Measurements from ENCODE around the gene USP32. TPM values are rescaled to one million over a fixed set of nuclear protein-coding genes. Genes with fewer than 3 reads are reported as not detected.
"Not testable (repeated sequence)": the region's sequence is repeated elsewhere in the genome, so short reads cannot be mapped to it uniquely, and the experiment has no call there.

USP32 gene, protein sequence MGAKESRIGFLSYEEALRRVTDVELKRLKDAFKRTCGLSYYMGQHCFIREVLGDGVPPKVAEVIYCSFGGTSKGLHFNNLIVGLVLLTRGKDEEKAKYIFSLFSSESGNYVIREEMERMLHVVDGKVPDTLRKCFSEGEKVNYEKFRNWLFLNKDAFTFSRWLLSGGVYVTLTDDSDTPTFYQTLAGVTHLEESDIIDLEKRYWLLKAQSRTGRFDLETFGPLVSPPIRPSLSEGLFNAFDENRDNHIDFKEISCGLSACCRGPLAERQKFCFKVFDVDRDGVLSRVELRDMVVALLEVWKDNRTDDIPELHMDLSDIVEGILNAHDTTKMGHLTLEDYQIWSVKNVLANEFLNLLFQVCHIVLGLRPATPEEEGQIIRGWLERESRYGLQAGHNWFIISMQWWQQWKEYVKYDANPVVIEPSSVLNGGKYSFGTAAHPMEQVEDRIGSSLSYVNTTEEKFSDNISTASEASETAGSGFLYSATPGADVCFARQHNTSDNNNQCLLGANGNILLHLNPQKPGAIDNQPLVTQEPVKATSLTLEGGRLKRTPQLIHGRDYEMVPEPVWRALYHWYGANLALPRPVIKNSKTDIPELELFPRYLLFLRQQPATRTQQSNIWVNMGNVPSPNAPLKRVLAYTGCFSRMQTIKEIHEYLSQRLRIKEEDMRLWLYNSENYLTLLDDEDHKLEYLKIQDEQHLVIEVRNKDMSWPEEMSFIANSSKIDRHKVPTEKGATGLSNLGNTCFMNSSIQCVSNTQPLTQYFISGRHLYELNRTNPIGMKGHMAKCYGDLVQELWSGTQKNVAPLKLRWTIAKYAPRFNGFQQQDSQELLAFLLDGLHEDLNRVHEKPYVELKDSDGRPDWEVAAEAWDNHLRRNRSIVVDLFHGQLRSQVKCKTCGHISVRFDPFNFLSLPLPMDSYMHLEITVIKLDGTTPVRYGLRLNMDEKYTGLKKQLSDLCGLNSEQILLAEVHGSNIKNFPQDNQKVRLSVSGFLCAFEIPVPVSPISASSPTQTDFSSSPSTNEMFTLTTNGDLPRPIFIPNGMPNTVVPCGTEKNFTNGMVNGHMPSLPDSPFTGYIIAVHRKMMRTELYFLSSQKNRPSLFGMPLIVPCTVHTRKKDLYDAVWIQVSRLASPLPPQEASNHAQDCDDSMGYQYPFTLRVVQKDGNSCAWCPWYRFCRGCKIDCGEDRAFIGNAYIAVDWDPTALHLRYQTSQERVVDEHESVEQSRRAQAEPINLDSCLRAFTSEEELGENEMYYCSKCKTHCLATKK (N-terminal part only)
- 24.4 TPM for polyA plus RNA-seq (2012; ENCODE audit: missing spikeins)

DNA sequence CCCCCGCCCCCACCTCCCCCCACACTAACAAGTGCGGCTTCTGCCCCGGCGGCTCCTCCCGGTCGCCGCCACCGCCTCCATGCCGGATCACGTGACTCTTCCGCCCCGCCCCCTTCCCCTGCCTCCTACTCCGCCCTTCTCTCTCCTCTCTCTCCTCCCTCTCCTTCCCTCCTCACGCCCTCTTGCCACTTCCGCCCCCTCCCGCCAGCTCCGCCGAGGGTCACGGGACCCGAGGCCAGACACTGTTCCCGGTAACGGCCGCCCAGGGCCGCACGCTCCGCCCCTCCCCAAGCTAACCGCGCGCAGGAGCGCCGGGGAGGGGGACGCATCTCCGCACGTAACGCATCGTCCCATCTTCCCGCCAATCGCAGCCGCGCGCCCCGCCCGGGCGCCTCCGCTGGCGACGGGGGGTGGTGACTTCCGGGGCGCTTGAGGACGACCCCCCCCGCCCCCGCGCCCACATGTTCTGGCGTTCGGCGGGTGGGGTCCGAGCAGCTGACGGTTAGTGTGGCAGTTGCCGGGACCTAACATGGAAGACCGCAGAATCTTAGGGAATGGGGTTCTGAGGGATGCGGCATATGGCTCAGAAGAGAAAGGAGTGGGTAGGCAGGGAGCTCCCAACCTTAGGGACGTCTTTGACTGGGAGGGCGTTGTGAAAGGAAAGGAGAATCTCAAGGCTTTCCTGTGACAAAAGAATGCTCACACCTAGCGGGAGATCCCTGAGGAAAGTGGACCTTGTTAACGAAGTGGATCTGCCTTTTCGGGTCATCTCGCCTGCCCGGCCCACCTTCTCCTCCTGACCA is at the start of gene USP32:
USP32 (minus strand) TSS at position 92 of the 803 bp plus-strand sequence. CDS start 194 bp downstream, outside the sequence.
- DNase-seq (ENCODE audit: insufficient read length) (peak; percentile 84), FAIRE-seq (peak; percentile 74)
- TF ChIP-seq TAF1 (IDR thresholded peaks at IDR 0.05; ENCODE audit: borderline replicate concordance, low read depth, low read length) = peak; percentile 69; the same call in 1 of the 2 replicates
- TF ChIP-seq POLR2A (IDR thresholded peaks at IDR 0.05; ENCODE audit: low read depth, low read length) = peak; percentile 77; the same call in 1 of the 2 replicates
- no peak for TF ChIP-seq POLR2AphosphoS5 (IDR thresholded peaks at IDR 0.05; ENCODE audit: low read depth, low read length)

DNA sequence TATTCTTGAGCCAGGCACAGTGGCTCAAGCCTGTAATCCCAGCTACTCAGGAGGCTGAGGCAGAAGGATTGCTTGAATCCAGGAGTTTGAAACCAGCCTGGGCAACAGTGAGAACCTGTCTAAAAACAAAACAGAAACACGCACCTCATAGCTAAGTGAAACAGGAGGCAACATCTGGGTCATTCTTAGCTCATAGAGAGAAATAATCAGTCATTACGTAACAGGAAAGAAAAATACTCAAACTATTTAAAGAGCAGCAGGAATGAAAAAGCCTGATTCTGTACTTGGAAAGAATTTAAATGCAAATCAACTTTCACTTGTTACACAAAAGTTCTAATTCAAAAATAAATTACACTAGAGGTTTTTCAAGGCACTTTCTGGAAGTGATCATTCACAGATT is 47.6 kb upstream of the USP32 start:
- DNase-seq (ENCODE audit: insufficient read length) = no peak
- FAIRE-seq = no peak
- TF ChIP-seq POLR2A (IDR thresholded peaks at IDR 0.05; ENCODE audit: low read depth, low read length) (no peak), POLR2AphosphoS5 (IDR thresholded peaks at IDR 0.05; ENCODE audit: low read depth, low read length) (no peak), TAF1 (IDR thresholded peaks at IDR 0.05; ENCODE audit: borderline replicate concordance, low read depth, low read length) (no peak)

DNA sequence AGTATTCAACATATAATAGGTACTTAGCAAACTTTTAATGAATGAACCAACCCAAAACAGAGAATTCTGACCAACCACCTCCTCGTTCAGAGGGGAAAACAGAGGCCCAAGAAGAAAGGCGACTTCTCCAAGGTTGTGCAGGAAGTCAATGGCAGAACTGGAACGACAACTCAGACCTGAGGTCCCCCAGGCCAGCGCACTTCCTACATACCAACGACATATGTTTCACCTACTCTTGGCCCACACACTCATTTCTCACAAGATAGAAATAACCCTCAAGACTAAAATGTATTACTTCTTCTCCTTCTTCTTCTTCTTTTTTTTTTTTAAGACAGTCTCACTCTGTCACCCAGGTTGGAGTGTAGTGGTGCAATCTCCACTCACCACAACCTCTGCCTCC is 44.7 kb upstream of the USP32 start:
- FAIRE-seq = no peak

DNA sequence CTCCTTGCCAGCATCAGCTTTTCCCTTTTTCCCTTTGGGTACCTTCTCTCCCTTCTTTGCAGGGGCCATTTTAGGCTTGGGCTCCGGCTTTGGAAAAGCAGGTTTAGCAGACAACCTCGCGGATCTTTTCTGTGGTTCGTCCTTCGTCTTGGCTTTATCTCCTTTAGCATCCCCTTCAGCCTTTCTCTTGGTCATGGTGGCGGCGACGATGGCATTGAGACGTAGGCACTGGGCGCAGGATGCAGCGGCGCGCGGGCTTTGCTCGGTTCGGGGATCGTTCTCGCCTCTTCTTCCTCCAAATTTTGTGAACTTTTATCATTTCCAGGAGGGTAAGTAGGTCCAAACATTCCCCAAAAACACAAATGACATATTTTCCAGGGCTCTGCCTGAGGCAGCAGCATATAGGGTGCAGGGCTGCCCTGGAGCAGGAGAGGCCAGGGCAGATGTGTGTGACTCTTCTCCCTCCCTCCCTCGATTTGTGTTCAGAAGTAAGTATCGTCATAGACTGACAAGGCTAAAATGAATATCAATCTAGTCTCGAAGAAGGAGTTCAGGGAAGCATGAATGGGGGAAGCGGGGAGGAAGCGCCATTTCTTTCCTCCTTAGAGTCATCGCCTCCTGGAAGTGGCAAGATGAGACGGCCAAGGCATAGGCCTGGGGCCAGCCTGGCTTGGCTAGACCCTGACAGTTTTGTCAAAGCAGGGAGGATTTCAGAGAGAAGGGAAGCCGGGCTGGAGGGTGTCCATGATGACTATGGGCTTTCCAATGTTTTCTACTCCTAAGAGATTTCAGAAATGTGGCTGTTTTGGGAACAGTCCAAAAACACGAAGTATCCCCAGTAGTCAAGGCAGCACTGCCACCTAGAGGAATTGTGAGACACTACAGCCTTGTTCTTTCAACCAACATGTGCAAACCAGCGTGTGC is 43.6 kb upstream of the USP32 start:
- peak; percentile 80 for FAIRE-seq
- DNase-seq (ENCODE audit: insufficient read length) = peak; percentile 41

More for the DNA sequence above, 44.7 kb upstream of the USP32 start:
- TF ChIP-seq TAF1 (IDR thresholded peaks at IDR 0.05; ENCODE audit: borderline replicate concordance, low read depth, low read length) = no peak
- DNase-seq (ENCODE audit: insufficient read length) = no peak

DNA sequence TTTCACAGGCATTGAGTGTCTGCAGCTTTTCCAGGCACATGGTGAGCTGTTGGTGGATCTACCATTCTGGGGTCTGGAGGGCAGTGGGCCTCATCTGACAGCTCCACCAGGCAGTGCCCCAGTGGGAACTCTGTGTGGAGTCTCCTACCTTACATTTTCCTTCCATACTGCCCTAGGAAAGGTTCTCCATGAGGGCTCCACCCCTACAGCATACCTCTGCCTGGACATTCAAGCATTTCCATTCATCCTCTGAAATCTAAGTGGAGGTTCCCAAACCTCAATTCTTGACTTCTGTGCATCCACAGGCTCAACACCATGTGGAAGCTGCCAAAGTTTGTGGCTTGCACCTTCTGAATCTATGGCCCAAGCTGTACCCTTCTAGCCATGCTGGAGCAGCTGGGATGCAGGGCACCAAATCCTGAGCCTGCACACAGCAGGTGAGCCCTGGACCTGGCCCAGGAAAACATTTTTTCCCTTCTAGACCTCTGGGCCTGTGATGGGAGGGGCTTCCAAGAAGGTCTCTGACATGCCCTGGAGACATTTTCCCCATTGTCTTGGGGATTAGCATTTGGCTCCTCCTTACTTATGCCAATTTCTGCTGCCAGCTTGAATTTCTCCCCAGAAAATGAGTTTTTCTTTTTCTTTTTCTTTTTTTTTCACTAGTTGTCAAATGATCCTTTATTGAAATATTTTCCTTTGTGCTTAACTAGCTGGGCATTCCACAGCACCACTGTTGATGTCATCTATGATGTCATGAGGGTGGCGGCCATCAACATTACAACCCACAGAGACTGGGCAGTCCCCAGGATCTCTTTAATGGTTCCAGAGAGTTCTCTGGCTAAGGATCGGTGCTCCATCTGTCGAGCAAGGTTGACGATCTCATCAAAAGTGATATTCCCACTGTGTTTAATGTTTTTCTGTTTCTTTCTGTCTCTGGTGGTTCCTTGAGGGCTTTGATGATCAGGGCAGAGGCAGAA is 41.4 kb upstream of the USP32 start:
- DNase-seq (ENCODE audit: insufficient read length); FAIRE-seq: not testable (repeated sequence)

More for the DNA sequence above, 43.6 kb upstream of the USP32 start:
- no peak for TF ChIP-seq TAF1 (IDR thresholded peaks at IDR 0.05; ENCODE audit: borderline replicate concordance, low read depth, low read length)
- no peak for TF ChIP-seq POLR2A (IDR thresholded peaks at IDR 0.05; ENCODE audit: low read depth, low read length)
- no peak for TF ChIP-seq POLR2AphosphoS5 (IDR thresholded peaks at IDR 0.05; ENCODE audit: low read depth, low read length)

DNA sequence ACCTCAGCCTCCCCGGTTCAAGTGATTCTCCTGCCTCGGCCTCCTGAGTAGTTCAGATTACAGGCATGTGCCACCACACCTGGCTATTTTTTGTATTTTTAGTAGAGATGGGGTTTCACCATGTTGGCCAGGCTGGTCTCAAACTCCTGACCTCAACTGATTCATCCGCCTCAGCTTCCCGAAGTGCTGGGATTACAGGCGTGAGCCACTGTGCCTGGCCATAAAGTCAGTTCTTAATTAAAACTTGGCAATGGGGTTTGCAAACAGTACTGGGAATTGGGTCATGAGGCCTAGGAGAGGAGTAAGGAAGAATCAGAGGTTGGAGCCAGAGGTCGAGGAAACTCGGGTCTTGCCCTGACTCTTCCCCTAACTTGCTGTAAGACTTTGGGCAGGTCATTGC is 38.6 kb upstream of the USP32 start:
- not testable (repeated sequence) for DNase-seq (ENCODE audit: insufficient read length); FAIRE-seq

DNA sequence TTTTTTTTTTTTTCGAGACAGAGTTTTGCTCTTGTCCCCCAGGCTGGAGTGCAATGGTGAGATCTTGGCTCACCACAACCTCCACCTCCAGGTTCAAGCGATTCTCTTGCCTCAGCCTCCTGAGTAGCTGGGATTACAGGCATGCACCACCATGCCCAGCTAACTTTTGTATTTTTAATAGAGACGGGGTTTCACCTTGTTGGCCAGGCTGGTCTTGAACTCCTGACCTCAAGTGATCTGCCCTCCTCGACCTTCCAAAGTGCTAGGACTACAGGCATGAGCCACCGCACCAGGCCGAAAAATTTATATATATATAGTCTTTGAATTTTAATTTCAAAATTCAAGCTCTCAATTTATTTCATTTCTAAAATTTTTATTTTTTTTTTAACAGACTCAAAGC is 36.6 kb upstream of the USP32 start:
- not testable (repeated sequence) for FAIRE-seq; DNase-seq (ENCODE audit: insufficient read length)

DNA sequence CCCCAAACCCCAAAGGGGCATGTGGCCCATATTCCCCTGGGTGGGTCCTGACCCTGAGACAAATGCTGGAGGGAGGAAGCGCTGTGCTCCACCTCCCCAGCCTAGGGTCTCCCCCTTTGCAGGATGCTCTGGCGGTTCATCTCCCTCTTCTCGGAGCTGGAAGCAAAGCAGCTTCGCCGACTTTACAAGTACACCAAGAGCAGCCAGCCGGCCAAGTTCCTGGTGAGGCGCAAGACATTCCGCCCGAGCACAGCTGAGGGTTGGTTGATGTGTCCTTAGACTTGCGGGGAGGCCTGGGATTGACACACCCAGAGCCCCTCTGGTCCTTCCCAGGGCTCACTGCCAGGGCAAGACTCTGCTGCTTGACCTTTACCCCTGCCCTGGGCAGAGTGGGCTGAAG is 34.7 kb upstream of the USP32 start:
- TF ChIP-seq POLR2AphosphoS5 (IDR thresholded peaks at IDR 0.05; ENCODE audit: low read depth, low read length) = no peak
- no peak for TF ChIP-seq POLR2A (IDR thresholded peaks at IDR 0.05; ENCODE audit: low read depth, low read length)
- no peak for TF ChIP-seq TAF1 (IDR thresholded peaks at IDR 0.05; ENCODE audit: borderline replicate concordance, low read depth, low read length)
- DNase-seq (ENCODE audit: insufficient read length) = no peak
- no peak for FAIRE-seq

DNA sequence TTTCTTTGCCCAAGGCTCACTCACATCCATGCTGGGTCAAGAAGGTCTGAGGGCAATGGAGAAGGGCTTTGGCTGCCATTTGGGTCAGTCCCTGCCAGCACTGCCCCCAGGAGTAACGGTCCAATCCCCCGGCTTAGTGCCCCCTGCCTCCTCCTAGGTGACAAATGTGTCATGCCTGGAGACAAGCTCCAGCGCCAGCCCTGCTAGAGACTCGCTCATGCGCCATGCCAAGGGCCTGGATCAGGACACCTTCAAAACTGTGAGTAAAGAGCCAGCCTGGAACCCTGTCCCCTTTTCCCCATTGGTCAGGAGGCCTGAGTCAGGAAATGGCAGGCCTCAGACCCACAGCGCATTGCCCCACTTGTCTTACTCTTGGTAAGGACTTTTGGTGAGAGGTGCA is 33.7 kb upstream of the USP32 start:
- FAIRE-seq (no peak), DNase-seq (ENCODE audit: insufficient read length) (no peak)
- TF ChIP-seq TAF1 (IDR thresholded peaks at IDR 0.05; ENCODE audit: borderline replicate concordance, low read depth, low read length) (no peak), POLR2A (IDR thresholded peaks at IDR 0.05; ENCODE audit: low read depth, low read length) (no peak), POLR2AphosphoS5 (IDR thresholded peaks at IDR 0.05; ENCODE audit: low read depth, low read length) (no peak)

All from GM12892 (cell line).